Endothelial cell of umbilical vein (primary cell): Measurements from ENCODE around the gene CIITA.

Experiments used
- EZH2 ChIP-seq: IDR thresholded peaks from 2 replicates; pipeline ENCODE4 v1.6.1; 2012; ENCODE audit warnings: borderline replicate concordance, low read depth, mild to moderate bottlenecking, moderate library complexity, low read length, inconsistent platforms; ENCODE audit not compliant: severe bottlenecking
- FOS ChIP-seq: IDR thresholded peaks from 2 replicates; pipeline ENCODE4 v1.6.1; 2011; ENCODE audit warnings: mild to moderate bottlenecking, low read length, moderate library complexity, borderline replicate concordance; ENCODE audit not compliant: insufficient read depth
- POLR2A ChIP-seq: IDR thresholded peaks from 2 replicates; pipeline ENCODE4 v1.6.1; 2012; ENCODE audit warnings: low read depth, mild to moderate bottlenecking, control low read depth, low read length
- POLR2AphosphoS5 ChIP-seq: IDR thresholded peaks from 2 replicates; pipeline ENCODE4 v1.6.1; 2012; ENCODE audit warnings: low read depth, mild to moderate bottlenecking, control low read depth, low read length, moderate library complexity; ENCODE audit not compliant: insufficient read depth
- TF ChIP-seq, protein P1 (sequence below), 2 donors: IDR thresholded peaks; 1 replicate in 1 of 2; 2 replicates in 1 of 2; pipeline ENCODE4 v1.5.1; 2011; ENCODE audit warnings: low read length in 2 of 2, mild to moderate bottlenecking in 2 of 2, moderate library complexity in 2 of 2, control low read depth in 1 of 2, inconsistent platforms in 1 of 2, low read depth in 1 of 2; ENCODE audit not compliant: insufficient read depth in 1 of 2; ENCODE audit errors: extremely low read depth in 1 of 2
- TF ChIP-seq, protein P2 (sequence below): IDR thresholded peaks from 2 replicates; pipeline ENCODE4 v1.6.1; 2011; ENCODE audit not compliant: insufficient read depth, insufficient read length

DNA sequence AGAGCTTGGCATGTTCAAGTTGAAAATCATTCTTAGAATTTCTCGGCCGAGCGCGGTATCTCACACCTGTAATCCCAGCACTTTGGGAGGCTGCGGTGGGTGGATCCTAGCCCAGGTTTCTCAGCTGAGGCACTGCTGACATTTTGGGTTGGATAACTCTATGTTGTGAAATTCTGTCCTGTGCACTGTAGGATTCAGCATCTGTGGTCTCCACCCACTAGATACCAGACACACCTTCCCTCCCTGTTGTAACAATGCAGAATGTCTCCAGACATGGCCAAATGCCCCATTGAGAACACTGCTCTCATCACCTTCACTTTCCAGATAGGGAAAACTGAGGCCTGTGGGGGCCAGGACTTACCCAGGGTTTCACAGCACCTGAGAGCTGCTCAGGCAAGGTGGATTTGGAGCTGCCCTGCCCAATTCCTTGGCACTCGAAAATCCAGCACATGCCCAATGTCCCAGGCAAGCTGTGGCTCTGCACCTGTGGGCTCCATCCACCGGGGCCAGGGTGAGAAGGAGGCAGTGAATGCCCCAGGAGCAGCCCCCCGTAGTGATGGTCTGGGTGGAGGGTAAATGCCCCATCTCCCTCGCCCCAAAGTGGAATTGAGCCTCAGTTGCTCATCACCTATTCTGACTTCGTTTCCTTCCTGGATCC lies 38.3 kb upstream of the CIITA start:
- TF ChIP-seq, protein P1, sequence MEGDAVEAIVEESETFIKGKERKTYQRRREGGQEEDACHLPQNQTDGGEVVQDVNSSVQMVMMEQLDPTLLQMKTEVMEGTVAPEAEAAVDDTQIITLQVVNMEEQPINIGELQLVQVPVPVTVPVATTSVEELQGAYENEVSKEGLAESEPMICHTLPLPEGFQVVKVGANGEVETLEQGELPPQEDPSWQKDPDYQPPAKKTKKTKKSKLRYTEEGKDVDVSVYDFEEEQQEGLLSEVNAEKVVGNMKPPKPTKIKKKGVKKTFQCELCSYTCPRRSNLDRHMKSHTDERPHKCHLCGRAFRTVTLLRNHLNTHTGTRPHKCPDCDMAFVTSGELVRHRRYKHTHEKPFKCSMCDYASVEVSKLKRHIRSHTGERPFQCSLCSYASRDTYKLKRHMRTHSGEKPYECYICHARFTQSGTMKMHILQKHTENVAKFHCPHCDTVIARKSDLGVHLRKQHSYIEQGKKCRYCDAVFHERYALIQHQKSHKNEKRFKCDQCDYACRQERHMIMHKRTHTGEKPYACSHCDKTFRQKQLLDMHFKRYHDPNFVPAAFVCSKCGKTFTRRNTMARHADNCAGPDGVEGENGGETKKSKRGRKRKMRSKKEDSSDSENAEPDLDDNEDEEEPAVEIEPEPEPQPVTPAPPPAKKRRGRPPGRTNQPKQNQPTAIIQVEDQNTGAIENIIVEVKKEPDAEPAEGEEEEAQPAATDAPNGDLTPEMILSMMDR (IDR thresholded peaks at IDR 0.05; ENCODE audit: extremely low read depth in 1 of 2, insufficient read depth in 1 of 2, low read depth in 1 of 2, low read length in 2 of 2) = no peak
- TF ChIP-seq POLR2A (no peak), POLR2AphosphoS5 (no peak), FOS (no peak), EZH2 (no peak)
- TF ChIP-seq, protein P2, sequence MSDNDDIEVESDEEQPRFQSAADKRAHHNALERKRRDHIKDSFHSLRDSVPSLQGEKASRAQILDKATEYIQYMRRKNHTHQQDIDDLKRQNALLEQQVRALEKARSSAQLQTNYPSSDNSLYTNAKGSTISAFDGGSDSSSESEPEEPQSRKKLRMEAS = no peak
